GM19324 (cell line): ENCODE data around the gene SCUBE2.
A peak's percentile ranks its signal among the peaks of the same experiment; 100 is the strongest.
"Not testable (repeated sequence)": the region's sequence is repeated elsewhere in the genome, so short reads cannot be mapped to it uniquely, and the experiment has no call there.

ENCODE experiments used
- ATAC-seq: cut with Tn5 transposase; IDR thresholded peaks from one replicate; pipeline ENCODE4 v1.9.1; 2021; ENCODE audit warnings: mild to moderate bottlenecking, moderate library complexity; ENCODE audit not compliant: unreplicated experiment, low FRiP score

The SCUBE2 gene

DNA sequence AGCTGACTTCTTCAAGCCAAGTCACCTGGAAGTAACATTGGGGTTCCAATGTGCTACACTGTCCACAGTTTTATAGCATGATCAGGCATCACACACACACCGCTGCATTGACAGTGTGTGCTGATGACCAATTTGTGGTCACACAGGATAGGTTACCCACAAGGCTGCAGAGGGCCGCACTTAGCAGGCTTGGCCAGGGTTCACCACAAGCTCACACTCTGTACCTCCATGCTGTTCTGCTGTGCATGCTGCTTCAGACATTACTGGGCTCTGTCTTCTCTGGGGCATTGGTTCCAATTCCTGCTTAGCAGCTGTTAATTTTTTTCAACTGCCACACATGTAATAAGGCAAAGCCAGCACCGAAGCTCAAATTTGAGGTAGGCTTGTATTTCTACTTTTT lies 76.6 kb downstream of the SCUBE2 start:
- no peak for ATAC-seq

DNA sequence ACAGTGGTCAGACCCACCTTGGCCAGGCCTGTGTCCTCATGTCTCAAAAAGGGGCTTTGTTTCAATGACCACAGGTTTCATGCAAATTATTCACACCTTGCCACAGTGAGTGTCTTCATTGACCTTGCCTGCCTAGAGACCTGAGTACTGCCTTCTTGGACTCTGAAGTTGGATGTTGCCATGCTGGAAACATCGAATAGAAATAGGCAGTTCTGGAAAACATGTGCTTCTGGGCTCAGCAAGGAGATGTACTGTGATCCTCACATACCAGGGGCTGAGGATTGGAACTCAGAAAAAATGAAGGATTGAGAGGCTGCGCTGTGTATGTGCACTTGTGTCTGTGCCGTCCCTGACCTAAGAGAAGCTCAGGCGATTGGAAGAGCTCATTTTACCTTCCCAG lies 78.0 kb downstream of the SCUBE2 start:
- ATAC-seq = no peak

DNA sequence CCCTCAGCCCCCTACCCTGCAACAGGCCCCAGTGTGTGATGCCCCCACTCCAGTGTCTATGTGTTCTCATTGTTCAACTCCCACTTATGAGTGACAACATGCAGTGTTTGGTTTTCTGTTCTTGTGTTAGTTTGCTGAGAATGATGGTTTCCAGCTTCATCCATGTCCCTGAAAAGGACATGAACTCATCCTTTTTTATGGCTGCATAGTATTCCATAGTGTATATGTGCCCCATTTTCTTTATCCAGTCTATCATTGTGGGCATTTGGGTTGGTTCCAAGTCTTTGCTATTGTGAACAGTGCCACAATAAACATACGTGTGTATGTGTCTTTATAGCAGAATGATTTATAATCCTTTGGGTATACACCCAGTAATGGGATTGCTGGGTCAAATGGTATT lies 81.9 kb downstream of the SCUBE2 start:
- ATAC-seq = not testable (repeated sequence)

DNA sequence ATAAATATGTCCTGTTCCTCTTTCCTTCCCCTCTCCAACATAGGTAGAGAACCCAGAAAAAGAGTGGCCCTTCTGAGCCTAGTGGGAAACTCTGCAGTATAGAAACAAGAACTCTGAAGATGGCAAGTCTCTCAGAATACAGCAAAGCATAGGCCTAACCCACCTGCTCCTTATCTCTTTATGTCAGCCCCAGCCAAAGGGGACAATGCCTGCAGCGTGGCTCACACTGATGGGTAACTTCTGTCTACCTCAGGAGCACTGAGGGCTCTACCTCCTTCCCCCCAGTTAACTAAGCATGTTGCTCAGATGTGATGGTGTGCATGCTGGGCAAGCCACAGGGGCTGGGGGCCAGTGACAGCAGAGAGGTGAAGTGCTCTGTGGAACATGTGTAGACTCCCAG lies 82.7 kb downstream of the SCUBE2 start:
- no peak for ATAC-seq

DNA sequence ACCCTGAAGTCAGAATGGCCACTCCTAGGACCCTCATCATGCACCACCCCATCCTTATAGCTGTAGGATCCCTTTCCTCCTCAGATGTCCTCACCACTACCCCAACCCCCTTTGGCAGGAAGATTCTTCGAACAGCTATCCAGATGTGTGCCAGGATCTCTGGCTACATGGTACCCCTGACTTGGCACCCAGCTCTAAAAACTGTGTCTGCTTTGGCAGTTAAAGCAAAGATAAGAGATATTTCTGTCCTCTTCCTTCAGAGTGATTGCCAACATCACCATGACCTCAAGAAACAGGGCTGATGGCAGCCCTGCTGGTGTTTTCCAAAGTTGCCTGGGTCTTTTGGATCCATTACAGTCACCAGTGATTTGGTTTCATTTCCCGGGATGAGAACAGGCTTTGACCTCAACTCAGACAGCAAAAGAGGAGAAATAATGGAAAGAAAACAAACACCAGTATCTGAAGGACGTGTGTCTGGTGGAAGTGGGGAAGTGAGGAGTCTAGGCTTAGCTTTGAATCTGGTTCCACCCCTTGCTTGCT lies 83.3 kb downstream of the SCUBE2 start:
- no peak for ATAC-seq

DNA sequence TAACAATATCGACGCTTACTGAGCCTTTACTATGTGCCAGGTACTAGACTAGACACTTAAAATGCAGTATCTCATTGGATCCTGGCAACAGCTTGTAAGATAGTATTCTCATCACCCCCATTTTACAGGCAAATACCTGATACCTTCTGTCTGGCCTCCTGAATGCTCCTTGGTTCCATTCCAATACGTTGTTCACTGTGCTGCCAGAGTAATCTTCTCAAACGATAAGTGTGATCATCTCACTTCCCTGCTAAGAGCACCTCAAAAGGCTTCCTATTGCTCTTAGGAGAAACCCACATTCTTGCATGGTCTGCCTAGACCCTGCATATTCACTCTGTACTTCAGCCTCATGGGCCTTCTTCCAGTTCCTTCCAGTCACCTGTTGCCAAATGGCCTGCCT lies 86.3 kb downstream of the SCUBE2 start:
- no peak for ATAC-seq

DNA sequence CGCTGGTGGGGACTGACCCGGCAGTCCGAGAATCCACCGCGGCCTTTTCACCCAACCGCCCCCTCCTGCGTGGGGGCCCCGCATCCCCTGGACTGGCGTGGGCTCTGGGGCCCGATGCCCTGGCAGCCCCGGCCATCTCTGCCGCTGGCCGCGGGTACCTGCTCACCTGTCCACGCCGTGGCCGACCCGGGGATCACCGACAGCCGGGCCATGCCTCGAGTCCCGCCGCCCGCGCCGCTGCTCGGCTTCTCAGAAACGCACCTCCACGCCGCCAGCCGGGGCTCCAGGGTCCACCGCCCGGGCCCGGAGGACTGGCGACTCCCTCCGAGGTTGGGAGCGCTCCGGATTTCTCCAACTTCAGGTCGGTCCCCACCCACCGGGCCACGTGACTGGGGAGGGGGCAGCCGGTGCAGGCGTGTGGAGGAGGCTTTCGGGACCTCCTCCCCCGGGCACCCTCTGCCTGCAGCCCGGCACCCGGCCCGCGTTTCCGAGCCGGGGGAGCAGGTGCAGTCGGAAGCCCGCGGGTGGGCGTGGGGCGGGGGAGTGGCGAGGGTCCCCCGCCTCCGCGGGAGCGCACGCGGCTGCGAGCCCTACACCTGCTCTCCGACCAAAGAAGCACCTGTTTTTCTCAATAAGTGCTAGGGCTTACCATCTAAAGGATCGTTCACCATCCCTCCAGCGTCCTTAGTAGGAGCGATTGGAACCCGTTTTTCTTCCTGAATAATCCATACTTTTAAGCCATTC lies 87.0 kb downstream of the SCUBE2 start:
- ATAC-seq = no peak

DNA sequence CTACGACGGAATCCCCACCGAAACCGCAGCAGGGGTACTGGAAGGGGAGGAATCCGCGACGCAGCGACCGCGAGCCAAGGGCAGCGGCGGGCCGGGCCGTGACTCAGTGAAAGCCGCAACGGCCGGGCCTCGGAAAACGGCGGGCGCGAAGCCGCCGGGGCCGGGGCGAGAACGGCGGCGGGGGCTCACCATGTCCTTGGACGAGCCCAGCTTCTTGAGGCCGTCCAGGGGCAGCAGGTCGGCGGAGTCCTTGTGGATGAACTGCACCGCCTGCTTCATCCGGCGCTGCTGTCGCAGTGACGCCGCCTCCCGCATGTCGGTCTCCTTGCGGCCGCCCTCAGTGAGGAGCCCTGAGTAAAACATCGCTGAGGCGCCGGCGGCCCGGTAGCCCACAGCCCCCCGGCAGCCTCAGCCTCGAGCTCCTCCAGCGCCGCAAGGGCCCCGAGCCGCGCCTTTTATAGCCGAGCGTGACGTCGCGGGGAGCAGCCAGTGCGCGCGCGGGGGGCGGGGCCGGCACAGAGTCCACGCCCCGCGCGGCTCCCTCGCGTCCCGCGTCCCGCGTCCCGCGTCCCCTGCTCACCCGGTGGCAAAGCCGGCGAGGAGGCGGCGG lies 87.7 kb downstream of the SCUBE2 start, which contains the start of gene NRIP3:
TSS of gene NRIP3 (minus strand) at position 429 of the 610 bp plus-strand sequence. CDS start at position 363, 66 bp downstream.
- no peak for ATAC-seq

DNA sequence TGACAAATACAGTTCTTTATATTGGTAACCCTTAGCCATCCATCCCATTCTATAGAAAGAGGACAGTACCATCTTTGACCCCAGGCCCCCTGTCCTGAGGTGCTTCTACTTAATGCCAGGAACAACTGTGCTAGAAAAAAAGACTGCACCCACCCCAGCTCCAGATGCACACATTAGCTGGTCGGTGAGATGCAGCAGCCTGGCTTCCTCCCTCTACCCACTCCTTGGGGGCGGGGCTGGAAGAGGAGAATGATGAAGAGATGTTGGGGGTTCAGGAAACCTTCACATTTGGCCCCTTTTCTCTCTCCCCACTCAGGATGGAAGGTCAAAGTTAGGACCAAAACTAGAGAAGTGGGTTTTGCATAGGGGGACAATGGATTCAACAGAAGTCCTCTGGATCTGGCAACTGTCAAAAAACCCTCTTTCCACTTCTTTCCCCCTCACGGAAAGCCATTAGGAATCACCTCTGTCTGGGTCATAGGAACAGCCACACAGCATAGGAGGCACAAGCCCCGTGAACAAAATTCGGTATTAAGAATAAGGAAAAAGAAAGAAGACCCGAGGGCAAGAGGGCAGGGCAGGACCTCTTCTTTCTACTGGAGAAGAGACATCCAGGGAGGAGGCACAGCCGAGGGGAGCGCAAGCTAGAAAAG lies 88.4 kb downstream of the SCUBE2 start:
- no peak for ATAC-seq

DNA sequence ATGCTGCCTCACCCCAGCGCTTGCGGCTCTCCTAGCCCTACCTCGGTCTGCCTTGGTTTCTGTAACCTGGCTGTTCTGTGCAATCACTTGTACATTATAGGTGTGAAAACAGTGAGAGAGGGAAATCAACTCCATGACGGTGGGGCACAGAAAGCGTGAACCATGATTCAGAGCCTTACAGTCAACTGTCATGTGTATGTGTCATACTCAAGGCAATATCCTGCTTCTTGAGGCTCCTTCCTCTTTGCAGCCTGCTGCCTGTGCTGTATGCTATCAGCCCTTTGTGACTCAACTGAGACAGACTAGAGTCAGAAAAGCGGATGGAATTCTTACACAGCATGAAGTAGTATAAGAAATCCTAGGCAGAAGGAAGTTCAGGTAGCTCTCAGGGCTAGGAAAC lies 89.7 kb downstream of the SCUBE2 start:
- ATAC-seq = no peak

DNA sequence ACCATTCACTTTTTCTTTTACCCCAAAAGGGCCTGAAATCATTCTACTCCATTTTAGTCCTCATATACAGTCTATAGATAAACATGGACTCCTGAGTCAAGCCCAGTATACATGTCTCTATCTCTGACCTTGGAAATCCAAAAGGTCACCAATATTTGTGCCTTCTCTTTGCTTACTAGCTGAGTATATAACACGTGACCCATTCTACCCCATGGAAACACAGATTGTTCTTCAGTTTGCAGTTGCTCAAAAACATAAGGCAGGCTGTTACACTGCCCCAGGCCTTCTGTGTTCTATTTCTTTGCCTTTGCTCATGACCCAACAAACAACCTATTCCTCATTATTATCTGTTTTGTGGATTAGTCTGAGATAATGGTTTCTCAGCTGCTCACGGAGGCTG lies 93.4 kb downstream of the SCUBE2 start:
- no peak for ATAC-seq

DNA sequence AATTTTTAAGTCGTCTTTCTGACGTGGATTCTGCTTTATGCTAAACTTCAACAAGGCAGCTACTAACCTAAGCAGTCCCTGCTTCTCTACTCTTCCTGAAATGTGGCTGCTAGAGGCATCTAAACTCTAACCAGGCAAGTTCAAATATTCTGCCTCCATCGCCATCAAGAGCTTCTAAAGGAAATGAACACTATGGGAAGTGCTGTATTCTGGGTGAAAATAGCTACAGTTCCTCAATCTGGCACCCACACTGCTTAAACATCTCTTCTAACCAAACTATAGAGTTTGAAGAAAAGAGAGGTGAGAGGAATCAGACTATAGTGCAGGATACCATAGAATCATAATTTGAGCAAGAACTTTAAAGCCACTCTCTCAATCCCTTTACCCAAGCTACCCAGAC lies 93.9 kb downstream of the SCUBE2 start:
- ATAC-seq = no peak

DNA sequence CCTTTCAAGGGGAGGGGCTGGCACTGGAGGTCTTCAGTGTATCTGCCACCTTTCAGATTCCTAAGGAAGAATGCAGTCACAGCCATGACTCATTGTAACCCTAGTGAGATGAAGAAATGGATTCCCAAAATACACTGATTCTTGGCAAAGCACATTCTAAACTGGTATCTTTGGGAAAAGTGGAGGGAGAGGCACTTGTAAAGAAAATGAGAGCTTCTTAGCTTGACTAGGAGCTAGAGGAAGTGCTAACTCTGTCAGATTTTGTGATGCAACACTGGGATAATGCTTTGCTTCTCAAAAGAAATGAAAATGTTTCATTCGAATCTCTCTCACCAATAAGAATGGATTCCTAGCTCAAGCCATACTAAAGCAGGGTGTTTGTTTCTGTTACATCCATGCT lies 101.9 kb downstream of the SCUBE2 start:
- no peak for ATAC-seq

DNA sequence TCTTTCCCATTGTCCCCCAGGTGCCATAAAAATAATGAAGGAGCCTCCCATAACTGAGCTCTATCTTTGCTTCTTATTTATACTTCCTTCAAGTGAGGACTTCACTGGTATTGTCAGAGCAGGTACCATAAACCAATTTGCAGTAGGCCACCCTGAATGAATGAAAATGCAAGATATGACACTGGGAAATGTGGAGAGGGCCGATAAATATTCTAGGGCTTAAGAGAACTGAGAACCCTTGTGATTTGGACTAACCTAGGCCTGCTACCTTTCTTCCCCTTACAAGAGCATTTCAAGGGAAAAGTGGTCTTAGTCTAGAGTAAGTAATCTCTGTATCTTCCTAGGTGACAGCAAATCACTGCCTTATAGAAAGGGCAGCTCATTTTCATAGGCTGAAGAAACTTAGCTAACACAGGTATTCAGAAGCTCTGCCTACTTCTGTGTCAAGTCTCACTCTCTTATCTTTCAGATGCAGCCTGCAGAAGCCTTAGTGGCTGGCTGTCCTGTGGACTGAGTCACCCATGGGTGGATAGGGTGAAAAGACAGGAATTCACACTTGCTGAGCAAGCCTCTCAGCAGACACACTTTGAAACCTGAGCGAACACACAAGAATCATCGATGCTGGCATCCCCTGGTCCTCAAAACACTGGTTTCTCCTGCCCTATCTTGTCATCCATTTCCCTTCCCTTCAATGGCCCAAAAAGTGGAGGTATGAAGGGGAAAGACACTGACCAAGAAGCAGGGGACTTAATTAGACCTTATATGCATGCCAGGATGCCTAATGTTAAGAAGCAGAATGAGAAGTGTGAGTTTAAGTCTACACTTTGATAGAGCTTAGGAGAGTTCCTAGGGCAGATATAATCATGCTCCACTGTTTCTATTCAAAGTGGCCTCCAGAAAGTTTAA lies 102.8 kb downstream of the SCUBE2 start:
- ATAC-seq = no peak

DNA sequence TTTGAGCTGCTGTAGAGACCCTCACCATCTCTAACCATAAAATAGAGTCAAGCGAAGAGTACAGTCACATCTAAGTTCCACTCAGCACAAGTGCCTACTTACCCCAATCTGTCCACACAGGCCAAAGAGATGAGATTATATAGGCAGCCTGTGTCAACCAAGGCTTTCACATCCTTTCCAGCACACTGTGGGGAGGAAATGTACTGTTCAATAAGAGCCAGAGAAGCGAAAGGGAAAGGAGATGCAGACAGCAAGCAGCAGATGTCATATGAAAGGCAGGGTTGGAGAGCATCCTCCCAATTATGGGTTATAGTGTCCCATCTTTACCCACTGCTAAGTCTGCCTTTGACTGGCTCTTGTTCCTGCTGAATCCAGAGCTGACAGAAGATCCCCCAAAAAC lies 104.0 kb downstream of the SCUBE2 start:
- peak; percentile 53 for ATAC-seq

DNA sequence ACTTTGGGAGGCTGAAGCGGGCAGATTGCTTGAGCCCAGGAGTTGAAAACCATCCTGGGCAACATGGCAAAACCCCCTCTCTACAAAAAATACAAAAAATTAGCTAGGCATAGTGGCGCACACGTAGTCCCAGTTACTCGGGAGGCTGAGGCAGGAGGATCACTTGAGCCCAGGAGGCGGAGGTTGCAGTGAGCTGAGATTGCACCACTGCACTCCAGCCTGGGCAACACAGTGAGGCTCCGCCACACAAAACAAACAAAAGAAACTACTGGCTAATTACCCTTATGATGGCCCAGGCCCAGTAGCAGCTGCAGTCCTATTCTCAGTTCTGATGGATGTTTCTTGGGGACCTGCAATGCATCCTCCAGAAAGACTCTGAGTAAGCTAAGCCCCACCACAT lies 104.6 kb downstream of the SCUBE2 start:
- not testable (repeated sequence) for ATAC-seq

DNA sequence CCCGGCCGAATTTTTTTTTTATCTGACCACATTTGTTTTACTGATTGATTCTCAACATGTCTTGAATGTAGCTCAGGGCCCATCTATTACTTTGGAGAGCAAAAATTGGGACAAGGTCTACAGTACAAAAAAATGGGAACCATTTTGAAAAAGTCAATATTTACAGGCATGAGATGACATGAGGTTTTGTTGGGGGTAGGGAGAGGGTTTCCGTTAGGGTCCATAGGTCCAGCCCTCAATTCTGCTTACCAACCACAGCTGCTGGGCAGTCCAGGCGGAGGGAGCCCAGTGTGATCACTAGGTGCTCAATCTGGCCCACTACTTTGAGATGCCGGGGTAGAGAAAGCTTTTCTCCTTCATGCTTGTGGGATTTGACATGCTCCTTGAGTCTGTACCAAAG lies 105.9 kb downstream of the SCUBE2 start:
- ATAC-seq = no peak

DNA sequence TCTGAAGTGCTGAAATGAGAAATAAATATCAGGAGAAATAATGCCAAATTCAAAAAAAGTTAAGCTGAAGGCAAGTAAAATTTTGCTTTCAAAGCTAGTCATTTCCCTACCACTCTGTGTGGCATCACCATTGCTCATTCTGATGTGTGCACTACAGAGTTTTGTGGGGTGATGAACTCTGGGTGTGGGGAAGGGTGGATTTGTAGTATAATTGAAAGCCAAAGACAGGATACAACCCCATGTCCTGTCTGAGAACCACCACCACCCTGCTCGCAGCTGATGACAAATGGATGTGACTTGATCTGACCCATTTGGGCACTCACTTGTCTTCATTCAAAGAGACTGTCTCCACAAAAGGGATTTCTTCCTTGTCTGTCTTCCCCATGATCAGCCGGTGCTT lies 107.8 kb downstream of the SCUBE2 start:
- no peak for ATAC-seq

DNA sequence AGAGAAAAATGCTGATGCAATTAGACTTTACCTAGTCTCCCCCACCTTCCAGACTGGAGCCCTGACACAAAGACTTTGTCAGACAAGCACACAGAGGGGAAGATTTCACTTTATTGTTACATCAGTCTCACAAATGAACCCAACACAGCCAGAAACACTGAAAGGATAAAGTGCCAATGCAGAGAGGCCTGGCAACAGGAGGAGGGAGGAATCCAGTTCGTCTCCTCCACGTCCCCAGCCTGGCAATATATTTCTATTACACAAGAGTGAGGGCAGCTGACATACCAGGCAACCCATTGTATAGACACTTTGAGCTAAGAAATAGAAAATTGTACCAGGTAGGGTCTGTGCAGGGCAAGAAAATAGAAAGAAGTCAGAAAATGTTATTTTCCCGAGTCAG lies 110.9 kb downstream of the SCUBE2 start:
- no peak for ATAC-seq

DNA sequence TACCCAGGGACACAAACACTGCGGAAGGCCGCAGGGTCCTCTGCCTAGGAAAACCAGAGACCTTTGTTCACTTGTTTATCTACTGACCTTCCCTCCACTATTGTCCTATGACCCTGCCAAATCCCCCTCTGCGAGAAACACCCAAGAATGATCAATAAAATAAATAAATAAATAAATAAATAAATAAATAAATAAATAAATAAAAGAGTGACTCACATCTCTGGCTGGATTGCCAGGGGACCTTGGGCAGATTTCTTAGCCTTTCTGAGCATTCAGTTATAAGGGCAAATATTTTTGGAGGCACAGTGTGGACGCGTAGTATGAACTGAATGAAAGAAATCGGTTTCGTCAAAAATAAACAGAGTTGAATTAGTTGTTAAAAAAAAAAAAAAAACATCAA lies 112.0 kb downstream of the SCUBE2 start:
- not testable (repeated sequence) for ATAC-seq

DNA sequence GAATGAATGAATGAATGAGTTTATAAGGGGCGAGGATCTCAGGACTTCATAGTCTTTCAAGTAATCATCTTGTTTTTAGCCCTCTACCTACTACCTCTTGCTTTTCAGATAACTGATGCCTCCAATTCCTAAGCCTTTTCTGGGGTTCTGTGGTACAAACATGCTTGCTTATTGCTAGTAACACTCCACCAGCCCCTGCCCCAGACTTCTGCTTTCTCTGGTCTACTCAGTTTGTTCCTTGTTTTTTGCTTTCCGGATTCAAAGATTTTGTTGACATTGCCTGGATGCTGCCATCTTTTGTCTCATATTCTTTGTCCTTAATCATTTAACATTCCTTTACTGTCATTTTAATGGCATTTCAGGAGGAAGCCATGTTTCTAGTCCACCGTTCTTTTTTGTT lies 118.3 kb downstream of the SCUBE2 start:
- no peak for ATAC-seq
